Muscle of arm (tissue), 12 donors: ENCODE data around the gene DNAJB8. TPM values are rescaled to one million over a fixed set of nuclear protein-coding genes. Genes with fewer than 3 reads are reported as not detected.

Experiments
- DNase-seq: peaks from one replicate; pipeline ENCODE4 v3.0.0-alpha.2; 2013
- polyA plus RNA-seq, 12 donors: library from polyadenylated mRNA; unstranded; fragments of 120-200 nt; gene quantifications; one replicate each; pipeline ENCODE4 v1.2.1, GENCODE V29; 2013; ENCODE audit not compliant: insufficient read length in 12 of 12

The DNAJB8 gene
- polyA plus RNA-seq, 12 donors = not detected

DNA sequence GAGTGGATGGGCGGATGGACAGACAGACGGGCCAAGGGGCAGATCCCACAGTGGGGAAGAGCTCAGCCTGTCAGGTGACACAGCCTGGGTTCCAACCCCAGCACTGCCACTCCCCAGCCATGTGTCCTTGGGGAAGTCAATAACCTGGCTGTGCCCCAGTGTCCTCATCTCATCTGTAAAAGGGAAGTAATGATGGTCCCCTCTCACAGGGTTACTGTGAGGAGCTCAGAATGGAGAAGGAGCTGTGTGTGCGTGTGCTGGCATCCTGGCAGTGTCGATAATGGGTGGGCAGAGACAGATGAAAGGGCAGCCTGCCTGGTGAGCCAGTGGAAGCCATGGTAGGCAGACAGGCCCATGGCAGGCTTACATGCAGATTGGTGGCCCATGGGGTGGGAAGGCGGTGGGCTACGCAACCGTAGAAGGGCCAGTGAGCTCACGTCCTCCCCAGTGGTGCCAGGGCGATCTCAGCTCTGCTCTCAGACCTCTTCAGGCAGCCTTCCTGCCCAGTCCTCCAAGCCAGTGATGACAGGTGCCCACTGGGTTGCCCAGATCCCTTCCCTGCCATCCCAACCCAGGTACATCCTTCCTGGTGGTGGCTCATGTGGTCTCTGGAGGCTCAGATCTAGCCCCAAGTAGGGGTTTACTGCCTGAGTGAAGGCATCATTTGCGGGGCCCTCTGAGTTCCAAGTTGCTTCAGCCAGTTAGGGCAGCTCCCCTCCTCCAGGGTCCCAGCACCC is 2.3 kb upstream of the DNAJB8 start:
- no peak for DNase-seq

DNA sequence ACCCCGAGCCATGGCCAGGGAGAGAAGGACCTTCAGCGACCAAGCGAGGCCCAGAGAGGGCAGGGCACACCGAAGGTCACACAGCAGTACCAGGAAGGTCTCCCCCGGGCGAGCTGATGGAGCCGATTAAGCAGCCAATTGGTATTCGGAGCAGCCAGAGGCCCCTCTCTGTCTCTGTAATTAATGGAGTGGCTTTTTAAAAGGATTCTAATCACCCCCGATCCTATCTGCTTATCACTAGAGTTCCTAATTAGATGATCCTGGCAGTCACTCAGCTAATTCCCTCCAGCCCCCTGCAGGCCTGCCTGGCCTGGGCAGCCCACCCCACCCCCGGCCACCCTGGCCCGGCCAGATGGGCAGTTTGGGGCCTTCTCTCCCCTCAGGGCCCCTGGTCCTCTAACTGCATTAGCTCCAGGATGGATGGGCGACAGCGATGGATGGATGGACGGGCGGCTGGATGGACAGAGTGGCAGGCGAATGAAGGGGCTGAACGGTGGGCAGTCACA is 1.6 kb upstream of the DNAJB8 start:
- no peak for DNase-seq

- no peak for DNase-seq
Measured at GRCh38 chr3:128464702-128465101, 2.0 kb downstream of the DNAJB8 start.

DNA sequence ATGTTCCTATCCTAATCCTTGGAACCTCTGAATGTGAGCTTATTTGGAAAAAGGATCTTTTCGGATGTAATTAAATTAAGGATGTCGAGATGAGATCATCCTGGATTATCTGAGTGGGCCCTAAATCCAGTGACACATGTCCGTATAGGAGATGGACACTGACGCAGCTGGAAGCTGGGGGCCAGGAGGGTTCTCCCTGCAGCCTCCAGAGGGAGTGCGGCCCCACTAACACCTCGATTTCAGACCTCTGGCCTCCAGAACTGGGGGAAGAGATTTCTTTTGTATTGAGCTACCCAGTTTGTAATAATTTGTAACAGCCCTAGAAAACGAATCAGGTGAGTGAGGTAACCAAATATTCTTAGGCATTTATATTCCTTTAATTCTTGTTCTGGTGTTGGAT is 2.5 kb downstream of the DNAJB8 start:
- no peak for DNase-seq

DNA sequence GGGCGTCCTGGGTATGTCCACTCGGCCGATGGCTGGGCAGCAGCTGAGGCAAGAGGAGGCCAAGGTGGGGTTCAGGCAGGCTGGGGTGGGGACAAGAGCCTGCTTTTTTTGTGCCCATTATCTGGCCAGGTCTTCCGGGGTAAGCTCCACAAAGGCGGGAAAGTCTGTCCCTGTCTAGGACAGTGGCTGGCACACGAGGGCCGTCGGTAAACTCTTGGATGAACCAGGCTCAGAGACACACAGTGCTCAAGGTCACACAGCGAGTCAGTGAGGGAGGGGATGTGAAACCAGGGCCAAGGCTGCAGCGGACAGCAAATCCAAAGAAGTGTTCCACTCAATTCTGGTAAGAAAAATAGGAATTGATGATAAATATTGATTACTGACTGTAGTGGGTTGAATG is 2.9 kb downstream of the DNAJB8 start:
- no peak for DNase-seq

- DNase-seq = no peak
Measured at GRCh38 chr3:128463354-128463753, 3.3 kb downstream of the DNAJB8 start.

- DNase-seq = no peak
Measured at GRCh38 chr3:128462931-128463330, 3.8 kb downstream of the DNAJB8 start.

DNA sequence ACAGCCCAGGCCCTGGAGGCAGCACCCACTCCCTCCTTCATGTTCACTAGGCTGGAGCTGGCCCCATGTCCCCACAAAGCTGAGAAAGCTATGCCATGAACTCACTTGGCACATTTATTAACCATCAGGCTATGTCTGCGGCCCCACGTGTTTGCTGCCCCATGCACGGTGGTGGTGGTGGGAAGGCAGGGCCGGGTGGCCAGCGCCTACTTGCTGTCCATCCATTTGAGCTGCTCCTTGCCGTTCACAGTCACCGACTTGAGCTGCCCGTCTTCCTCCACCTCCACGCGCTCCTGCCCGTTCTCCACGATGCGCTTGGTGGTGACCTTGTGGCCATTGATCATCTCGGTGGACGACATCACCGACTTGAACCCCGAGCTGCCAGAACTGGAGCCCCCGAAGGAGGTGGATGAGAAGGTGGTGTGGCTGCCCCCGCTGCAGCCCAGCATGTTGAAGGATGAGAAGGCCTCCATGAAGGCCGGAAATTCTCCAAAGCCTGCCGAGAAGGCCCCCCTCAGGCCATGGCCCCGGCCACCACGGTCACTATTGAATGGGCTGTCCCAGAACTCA is 4.3 kb downstream of the DNAJB8 start:
- no peak for DNase-seq

GRCh38 chr3:128461731-128462130 is 5.0 kb downstream of the DNAJB8 start:
- DNase-seq = no peak

DNA sequence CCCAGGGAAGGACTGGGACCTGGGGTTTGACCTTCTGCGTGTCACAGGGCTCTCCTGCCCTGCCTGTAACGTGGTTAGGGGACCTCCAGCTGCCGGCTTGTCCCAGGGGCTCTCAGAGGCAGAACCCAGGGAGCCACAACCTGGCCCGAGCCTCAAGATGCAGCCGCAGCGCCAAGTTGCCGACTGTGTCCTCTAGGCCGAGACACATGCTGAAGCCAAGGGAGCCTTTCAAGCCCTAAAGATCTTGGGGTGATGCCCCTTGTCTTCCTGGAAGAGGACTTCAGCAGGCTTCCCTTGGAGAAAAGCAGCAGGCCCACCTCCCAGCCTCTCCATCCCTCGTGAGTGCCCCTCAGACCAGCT is 7.2 kb downstream of the DNAJB8 start:
- no peak for DNase-seq

DNA sequence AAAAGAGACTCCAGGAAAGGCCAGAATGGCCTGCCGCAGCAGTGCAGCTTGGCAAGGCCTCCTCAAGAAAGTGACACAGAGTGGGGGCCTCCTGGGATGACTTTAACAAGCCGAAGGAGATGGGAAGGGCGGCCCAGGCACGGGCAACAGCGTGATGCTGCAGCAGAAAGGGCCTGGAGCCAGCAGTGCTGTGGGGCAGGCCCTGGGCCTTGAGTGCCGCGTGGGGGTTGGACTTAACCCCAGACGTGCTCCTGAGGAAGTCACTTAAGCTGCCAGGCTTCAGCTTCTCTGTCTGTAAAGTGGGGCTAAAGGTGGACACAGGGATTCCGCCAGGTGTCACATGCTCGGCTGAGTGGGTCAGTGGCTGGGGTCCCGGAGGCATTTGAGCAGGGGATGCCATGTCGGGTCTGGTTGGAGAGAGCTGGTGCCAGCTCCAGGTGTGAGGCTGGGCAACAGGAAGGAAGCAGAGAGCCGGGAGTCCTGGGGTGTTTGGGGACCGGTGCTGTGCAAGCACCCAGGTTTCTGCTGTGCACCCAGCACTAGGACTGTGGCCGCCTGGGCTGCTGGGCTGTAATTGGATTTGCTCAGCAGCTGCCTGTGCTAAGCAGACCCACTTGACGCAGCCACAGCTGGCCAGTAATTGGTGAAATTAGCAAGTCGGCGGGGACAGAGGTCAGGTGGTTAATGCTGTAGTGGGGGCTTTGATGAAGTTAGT is 7.8 kb downstream of the DNAJB8 start:
- DNase-seq = no peak

- no peak for DNase-seq
Measured at GRCh38 chr3:128457937-128458336, 8.8 kb downstream of the DNAJB8 start.

- no peak for DNase-seq
Measured at GRCh38 chr3:128456776-128457715, 9.6 kb downstream of the DNAJB8 start.

DNA sequence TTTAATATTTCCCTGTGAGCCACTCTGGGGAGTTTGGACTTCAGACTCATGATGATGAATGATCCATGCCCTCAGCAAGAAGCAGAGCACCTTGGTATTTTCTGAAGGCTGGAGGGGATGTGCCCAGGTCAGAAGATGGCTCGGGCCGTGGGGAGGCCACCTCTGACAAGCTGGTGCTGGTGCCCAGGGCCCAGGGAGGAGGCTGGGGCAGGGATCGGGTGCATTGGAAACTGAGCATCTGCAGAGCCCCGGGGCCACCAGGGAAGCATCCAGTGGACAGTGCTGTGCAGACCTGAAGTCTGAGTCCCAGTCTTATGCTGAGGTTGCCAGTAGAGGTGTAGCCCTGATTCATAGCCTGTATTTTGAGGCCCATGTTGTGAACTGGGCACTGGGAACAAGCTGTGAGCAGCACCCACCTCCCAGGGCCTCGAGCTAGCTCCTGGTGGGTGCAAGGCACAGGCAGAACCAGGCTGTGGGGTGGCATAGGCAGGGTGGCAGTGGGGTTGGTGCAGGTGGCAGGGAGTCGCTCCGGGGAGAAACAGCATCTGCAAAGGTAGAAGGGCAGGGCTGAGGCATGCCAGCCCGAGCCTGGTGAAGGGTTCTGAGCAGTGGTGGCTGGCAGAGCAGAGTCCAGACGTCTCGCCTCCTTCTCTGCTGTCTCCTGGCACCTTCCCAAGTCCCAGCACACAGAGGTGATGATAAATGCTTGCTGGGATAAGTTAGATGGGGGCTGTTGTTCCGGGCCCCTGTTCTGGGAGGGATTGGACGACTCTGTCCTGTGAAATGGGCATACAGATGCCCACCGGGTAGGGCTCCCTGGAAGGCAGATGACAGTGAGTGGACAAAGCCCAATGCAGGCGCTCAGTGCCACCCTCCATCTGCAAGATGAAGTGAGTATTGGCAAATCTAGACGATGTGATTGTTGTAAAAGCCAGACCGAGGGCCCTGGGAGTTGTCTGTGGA is 10.6 kb downstream of the DNAJB8 start:
- no peak for DNase-seq

DNA sequence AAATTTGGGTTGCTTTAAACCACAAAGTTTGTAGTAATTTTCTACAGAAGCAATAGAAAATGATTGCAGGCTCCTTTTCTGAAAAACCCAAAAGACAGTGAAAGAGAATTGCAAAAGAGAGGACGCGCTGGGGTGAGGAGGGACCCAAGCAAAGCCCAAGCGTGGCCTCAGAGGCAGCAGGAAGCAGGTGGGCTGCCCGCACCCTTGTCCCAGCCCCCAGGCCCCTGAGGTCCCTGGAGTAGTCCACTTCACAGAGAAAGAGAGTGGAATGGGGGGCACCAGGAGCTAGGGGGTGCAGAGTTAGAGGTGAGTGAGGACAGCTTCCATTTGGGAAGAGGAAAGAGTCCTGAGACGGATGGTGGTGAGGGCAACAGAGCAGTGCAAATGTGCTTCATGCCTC is 11.6 kb downstream of the DNAJB8 start:
- no peak for DNase-seq

GRCh38 chr3:128454310-128454618 is 12.4 kb downstream of the DNAJB8 start:
- DNase-seq = no peak

DNA sequence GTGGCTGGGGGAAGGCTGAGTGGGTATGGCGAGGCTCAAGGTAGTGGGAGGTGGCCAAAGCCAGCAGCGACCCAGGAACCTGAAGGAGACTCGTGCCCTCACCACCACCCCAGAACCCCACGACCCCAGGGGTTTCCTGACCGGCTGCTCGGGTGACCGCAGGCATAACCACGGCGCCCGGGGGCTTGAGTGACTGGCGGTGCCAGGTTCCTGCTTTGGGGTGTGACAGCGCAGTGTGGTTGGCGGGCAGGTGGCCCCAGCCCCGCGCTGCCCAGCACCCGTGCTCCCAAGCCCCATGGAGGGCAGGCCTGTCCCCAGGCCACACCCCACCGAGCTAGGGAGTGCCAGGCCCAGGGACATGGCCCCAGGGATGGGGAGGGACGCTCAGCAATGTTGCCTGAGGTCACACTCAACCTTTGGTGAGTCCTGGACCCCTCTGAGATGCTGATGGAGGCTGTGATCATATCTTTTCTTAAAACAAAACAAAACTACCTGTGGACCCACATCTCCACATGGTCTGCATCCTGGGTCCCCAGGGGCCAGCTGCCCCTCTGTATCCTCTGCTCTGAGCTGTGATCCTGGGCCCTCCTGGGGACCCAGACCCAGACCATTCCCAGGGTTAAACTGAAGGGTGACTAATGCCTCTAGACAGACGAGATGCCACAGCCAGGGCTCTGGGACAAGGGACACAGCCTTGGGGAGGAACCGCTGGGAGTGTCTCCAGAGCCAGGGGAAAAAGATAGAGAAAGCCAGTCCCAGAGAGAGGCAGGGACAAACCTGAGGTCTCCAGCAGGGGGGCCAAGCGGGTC is 13.0 kb downstream of the DNAJB8 start:
- DNase-seq = no peak

DNA sequence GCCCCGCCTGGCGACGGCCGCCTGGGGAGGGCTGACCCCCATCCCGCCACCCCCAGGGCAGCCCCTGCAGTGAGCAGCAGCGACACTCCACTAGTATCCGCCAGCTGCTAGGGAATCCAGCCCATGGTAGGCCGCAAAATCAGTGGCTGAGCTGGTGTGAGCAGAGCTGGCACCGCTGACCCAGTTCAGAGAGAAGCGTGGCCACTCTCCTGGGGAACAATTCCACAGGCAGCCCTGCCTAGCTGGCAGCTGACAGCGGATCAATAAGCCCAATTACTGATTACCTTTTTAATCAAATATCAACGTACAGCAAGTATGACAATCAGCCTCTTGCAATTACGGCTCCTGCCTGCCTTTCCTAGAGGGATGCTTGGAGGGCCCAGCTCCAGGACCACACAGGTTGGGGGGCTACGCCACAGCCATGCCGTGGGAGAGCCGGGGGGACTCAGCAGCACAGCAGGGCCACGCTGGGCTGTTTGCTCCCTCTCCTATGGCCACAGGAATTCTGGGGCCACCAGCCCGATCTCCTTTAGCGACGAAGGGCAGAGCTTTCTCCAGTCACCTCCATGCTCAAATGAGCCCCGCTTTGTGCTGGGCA is 13.9 kb downstream of the DNAJB8 start:
- no peak for DNase-seq

GRCh38 chr3:128452120-128452519 is 14.6 kb downstream of the DNAJB8 start:
- DNase-seq = no peak
